ENCODE results near the gene HNRNPR. TPM values are rescaled to one million over a fixed set of nuclear protein-coding genes. Genes with fewer than 3 reads are reported as not detected.

Gene HNRNPR
- total and polyA plus RNA-seq, 9 of the 15 experiments (the other 6 are each of a cell fraction or from before 2014, with no cell fraction given) = 80.9 to 372 (median 301) TPM

- TF ChIP-seq, protein P1, sequence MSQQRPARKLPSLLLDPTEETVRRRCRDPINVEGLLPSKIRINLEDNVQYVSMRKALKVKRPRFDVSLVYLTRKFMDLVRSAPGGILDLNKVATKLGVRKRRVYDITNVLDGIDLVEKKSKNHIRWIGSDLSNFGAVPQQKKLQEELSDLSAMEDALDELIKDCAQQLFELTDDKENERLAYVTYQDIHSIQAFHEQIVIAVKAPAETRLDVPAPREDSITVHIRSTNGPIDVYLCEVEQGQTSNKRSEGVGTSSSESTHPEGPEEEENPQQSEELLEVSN (IDR thresholded peaks at IDR 0.05; ENCODE audit: borderline replicate concordance in 1 of 2, extremely low read depth in 1 of 2, insufficient read depth in 1 of 2, insufficient read length in 1 of 2, low read depth in 1 of 2, low read length in 1 of 2, poor library complexity in 1 of 2, severe bottlenecking in 1 of 2) = peak; percentile 36 to 67
- TF ChIP-seq CHD2 (IDR thresholded peaks at IDR 0.05; ENCODE audit: low read depth, low read length) = peak; percentile 85
- TF ChIP-seq, protein P2, sequence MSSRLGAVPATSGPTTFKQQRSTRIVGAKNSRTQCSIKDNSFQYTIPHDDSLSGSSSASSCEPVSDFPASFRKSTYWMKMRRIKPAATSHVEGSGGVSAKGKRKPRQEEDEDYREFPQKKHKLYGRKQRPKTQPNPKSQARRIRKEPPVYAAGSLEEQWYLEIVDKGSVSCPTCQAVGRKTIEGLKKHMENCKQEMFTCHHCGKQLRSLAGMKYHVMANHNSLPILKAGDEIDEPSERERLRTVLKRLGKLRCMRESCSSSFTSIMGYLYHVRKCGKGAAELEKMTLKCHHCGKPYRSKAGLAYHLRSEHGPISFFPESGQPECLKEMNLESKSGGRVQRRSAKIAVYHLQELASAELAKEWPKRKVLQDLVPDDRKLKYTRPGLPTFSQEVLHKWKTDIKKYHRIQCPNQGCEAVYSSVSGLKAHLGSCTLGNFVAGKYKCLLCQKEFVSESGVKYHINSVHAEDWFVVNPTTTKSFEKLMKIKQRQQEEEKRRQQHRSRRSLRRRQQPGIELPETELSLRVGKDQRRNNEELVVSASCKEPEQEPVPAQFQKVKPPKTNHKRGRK (tag; IDR thresholded peaks at IDR 0.05) = no peak
- TF ChIP-seq TFE3 (CRISPR knock-in tag; IDR thresholded peaks at IDR 0.05) = no peak
- no peak for TF ChIP-seq ZNF449 (CRISPR knock-in tag; IDR thresholded peaks at IDR 0.05)
- TF ChIP-seq ZBTB9 (CRISPR knock-in tag; IDR thresholded peaks at IDR 0.05) = 0 out of 2 replicates have a peak, but pooled peaks have one; percentile 62
- no peak for TF ChIP-seq ZNF592 (IDR thresholded peaks at IDR 0.05)
- TF ChIP-seq ZKSCAN1 (IDR thresholded peaks at IDR 0.05; ENCODE audit: low read depth, low read length) = peak; percentile 5; the same call in 1 of the 2 replicates
- TF ChIP-seq, protein P3, sequence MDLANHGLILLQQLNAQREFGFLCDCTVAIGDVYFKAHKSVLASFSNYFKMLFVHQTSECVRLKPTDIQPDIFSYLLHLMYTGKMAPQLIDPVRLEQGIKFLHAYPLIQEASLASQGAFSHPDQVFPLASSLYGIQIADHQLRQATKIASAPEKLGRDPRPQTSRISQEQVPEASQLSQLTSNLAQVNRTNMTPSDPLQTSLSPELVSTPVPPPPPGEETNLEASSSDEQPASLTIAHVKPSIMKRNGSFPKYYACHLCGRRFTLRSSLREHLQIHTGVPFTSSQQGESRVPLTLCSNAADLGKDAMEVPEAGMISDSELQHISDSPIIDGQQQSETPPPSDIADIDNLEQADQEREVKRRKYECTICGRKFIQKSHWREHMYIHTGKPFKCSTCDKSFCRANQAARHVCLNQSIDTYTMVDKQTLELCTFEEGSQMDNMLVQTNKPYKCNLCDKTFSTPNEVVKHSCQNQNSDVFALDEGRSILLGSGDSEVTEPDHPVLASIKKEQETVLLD (IDR thresholded peaks at IDR 0.05) = peak; percentile 4; the same call in 1 of the 2 replicates
- TF ChIP-seq TEAD4 (IDR thresholded peaks at IDR 0.05; ENCODE audit: low read length) = no peak
- TF ChIP-seq TEAD4 (CRISPR knock-in tag; IDR thresholded peaks at IDR 0.05; ENCODE audit: borderline replicate concordance) = no peak
- TF ChIP-seq NFRKB (IDR thresholded peaks at IDR 0.05; ENCODE audit: low read depth) = peak; percentile 68
- no peak for TF ChIP-seq BCL6 (CRISPR knock-in tag; IDR thresholded peaks at IDR 0.05)
Observed at GRCh38 chr1:23367791-23368561, 23.9 kb upstream of the HNRNPR start (continued).

All from K562 (cell line).